Stimulated activated naive CD8-positive, alpha-beta T cell treated with anti-CD3 and anti-CD28 coated beads, Interleukin-15, Interleukin-2, amounts not matched to agents 100 ng/mL and 50 ng/mL, for 24 hours (primary cell): ENCODE measurements around the gene PDLIM5.
"Not testable (repeated sequence)": the region's sequence is repeated elsewhere in the genome, so short reads cannot be mapped to it uniquely, and the experiment has no call there.

ENCODE experiments used
- H3K27ac Mint-ChIP-seq: one replicate; pipeline ENCODE4 v1.8.0; 2021; ENCODE audit warnings: mild to moderate bottlenecking, mixed read lengths
- H3K27me3 Mint-ChIP-seq: one replicate; pipeline ENCODE4 v1.8.0; 2021; ENCODE audit warnings: mixed read lengths
- H3K36me3 Mint-ChIP-seq: one replicate; pipeline ENCODE4 v1.8.0; 2021; ENCODE audit warnings: low read depth, mixed read lengths
- H3K4me1 Mint-ChIP-seq: one replicate; pipeline ENCODE4 v1.8.0; 2021; ENCODE audit warnings: low read depth, mixed read lengths
- H3K4me3 Mint-ChIP-seq: one replicate; pipeline ENCODE4 v1.8.0; 2021; ENCODE audit warnings: mild to moderate bottlenecking, mixed read lengths
- H3K9me3 Mint-ChIP-seq: one replicate; pipeline ENCODE4 v1.8.0; 2021; ENCODE audit warnings: mixed read lengths

Gene PDLIM5

GRCh38 chr4:94610145-94610544, 158.4 kb downstream of the PDLIM5 start:
- Mint-ChIP-seq H3K9me3 (no peaks in the 10 kb centered on the region), H3K27ac (no peak overlapping the region), H3K4me3 (no peak overlapping the region), H3K36me3 (no peaks in the 10 kb centered on the region), H3K4me1 (peaks cover 12% of the 10 kb centered on the region), H3K27me3 (no peaks in the 10 kb centered on the region)

DNA sequence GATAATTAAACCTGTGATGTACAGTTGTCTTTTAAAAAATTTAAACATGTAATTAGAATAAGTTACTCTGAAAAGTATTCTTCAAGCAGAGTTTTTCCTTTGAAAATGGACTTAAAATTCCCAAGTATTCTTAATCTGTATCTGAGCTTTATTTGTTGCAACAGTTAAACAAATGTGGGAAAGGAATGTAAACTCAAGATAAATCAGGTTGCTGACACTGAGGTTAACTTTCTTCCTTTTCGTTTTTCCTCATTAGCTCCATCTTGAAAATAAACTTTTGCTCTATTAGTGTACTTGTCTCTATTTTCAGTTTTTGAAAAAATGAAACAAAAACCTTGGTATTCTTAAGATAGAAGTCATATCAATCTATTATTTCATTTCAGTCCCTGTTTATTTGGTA, 161.5 kb downstream of the PDLIM5 start:
- H3K36me3 Mint-ChIP-seq = peaks cover 3% of the 10 kb centered on the region
- H3K4me1 Mint-ChIP-seq = peaks cover 12% of the 10 kb centered on the region
- no peaks in the 10 kb centered on the region for H3K9me3 Mint-ChIP-seq
- no peak overlapping the region for H3K27ac Mint-ChIP-seq
- H3K4me3 Mint-ChIP-seq = no peak overlapping the region
- no peaks in the 10 kb centered on the region for H3K27me3 Mint-ChIP-seq

DNA sequence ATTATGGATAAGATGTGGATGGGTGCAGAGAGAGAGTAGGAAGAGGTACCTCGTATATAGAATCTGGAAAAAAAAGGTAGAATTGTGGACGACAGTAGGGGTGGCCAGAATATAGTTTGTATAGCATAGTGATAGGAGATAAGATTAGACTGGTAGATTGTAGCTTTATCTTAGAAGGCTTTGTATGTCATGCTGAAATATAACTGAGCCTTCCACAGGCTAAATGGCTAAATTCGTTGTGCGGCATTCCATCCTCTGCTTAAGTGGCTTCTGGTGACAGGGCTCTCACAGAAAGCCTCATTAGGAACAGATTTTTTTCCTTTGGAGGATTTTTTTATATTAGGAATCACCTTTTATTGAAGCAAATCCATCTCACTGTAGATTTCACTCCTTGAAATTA, 163.7 kb downstream of the PDLIM5 start:
- no peaks in the 10 kb centered on the region for H3K27me3 Mint-ChIP-seq
- H3K27ac Mint-ChIP-seq = no peak overlapping the region
- no peaks in the 10 kb centered on the region for H3K9me3 Mint-ChIP-seq
- no peak overlapping the region for H3K4me3 Mint-ChIP-seq
- peaks cover 4% of the 10 kb centered on the region for H3K4me1 Mint-ChIP-seq
- H3K36me3 Mint-ChIP-seq = peaks cover 14% of the 10 kb centered on the region

DNA sequence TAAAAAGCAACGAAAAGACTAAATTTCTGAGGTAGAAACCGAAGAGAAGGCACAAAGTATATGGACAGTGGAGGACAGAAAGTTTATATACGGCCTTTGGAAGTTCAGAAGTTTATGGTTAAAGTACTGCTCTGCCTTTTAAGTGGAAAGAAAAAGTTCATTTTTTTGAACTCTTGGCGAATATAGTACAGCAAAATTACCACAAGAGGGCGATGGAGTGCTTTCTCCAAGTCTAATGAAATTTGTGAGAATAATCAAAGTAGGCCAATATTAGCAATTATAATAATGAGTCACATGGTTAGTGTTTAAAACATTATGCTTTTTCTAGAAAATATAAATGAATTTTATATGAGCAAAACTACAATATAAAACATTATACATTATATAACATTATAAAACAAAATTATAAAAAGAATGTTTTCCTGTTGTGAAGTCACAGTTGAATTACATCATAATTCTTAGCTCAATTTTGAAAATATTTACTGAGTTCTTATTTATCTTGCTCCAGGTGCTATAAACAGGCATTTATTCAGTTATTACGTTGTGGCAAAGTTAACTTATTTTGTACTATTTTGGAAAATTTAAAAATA, 169.8 kb downstream of the PDLIM5 start:
- Mint-ChIP-seq H3K9me3 (no peaks in the 10 kb centered on the region), H3K27ac (no peak overlapping the region), H3K4me3 (no peak overlapping the region), H3K36me3 (peaks cover 18% of the 10 kb centered on the region), H3K27me3 (no peaks in the 10 kb centered on the region), H3K4me1 (no peaks in the 10 kb centered on the region)

- no peaks in the 10 kb centered on the region for H3K4me1 Mint-ChIP-seq
- no peaks in the 10 kb centered on the region for H3K9me3 Mint-ChIP-seq
- H3K27ac Mint-ChIP-seq = no peak overlapping the region
- H3K4me3 Mint-ChIP-seq = no peak overlapping the region
- peaks cover 14% of the 10 kb centered on the region for H3K36me3 Mint-ChIP-seq
- H3K27me3 Mint-ChIP-seq = no peaks in the 10 kb centered on the region
Measured at GRCh38 chr4:94623126-94623911, 171.6 kb downstream of the PDLIM5 start.

DNA sequence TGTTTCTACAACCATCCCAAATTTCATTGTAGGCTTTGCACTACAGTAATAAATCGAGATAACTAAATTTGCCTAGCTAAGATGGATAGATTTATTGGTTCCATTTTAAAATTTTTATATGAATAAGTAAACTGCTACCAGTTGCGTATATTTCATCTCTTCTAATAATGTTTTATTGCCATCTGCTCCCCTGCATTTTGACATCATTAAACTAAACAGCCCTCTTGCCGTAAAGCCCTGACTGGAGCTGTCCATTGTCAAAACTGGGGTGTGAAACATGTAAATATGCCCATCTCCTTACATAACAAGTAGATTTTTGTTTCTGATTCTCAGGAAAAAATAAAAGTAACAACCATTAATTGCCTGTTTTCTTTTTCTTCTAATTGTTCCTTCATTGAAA, 175.2 kb downstream of the PDLIM5 start:
- Mint-ChIP-seq H3K4me1 (no peaks in the 10 kb centered on the region), H3K27ac (no peak overlapping the region), H3K9me3 (no peaks in the 10 kb centered on the region), H3K4me3 (no peak overlapping the region), H3K36me3 (peaks cover 4% of the 10 kb centered on the region), H3K27me3 (no peaks in the 10 kb centered on the region)

GRCh38 chr4:94629058-94629457, 177.3 kb downstream of the PDLIM5 start:
- H3K4me3 Mint-ChIP-seq, H3K4me1 Mint-ChIP-seq, H3K9me3 Mint-ChIP-seq: not testable (repeated sequence)

GRCh38 chr4:94629837-94630236, 178.1 kb downstream of the PDLIM5 start:
- Mint-ChIP-seq H3K4me1 (no peaks in the 10 kb centered on the region), H3K9me3 (no peaks in the 10 kb centered on the region), H3K27ac (no peak overlapping the region), H3K4me3 (no peak overlapping the region), H3K36me3 (no peaks in the 10 kb centered on the region), H3K27me3 (no peaks in the 10 kb centered on the region)

More at GRCh38 chr4:94629058-94629457, 177.3 kb downstream of the PDLIM5 start:
- H3K27ac Mint-ChIP-seq, H3K27me3 Mint-ChIP-seq, H3K36me3 Mint-ChIP-seq: not testable (repeated sequence)

DNA sequence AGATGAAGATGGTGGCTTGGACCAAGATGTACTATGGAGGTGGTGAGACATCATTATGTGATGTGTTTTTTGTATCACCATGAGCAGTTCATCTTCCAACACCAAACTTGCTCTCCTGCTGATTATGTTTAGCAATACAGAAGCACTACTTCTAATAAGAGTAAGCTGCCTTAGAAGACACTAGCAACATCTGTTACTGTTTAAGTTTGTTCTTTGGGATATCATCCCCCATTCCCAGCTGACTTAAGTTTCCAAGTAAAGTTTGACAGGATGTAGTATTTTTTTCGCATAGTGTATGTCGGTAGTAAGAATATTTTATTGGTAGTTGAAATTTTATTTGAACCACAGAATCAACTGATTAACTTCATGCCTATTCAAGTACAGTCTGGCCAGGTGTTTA, 182.5 kb downstream of the PDLIM5 start:
- no peaks in the 10 kb centered on the region for H3K27me3 Mint-ChIP-seq
- H3K4me3 Mint-ChIP-seq = no peak overlapping the region
- no peaks in the 10 kb centered on the region for H3K4me1 Mint-ChIP-seq
- no peaks in the 10 kb centered on the region for H3K9me3 Mint-ChIP-seq
- H3K36me3 Mint-ChIP-seq = peaks cover 4% of the 10 kb centered on the region
- H3K27ac Mint-ChIP-seq = no peak overlapping the region

- Mint-ChIP-seq H3K27ac (no peak overlapping the region), H3K36me3 (peaks cover 5% of the 10 kb centered on the region), H3K4me1 (no peaks in the 10 kb centered on the region), H3K9me3 (no peaks in the 10 kb centered on the region), H3K27me3 (no peaks in the 10 kb centered on the region), H3K4me3 (no peak overlapping the region)
Measured at GRCh38 chr4:94635177-94635576, 183.4 kb downstream of the PDLIM5 start.

GRCh38 chr4:94636004-94636403, 184.3 kb downstream of the PDLIM5 start:
- no peaks in the 10 kb centered on the region for H3K4me1 Mint-ChIP-seq
- H3K4me3 Mint-ChIP-seq = no peak overlapping the region
- peaks cover 5% of the 10 kb centered on the region for H3K36me3 Mint-ChIP-seq
- no peaks in the 10 kb centered on the region for H3K9me3 Mint-ChIP-seq
- H3K27ac Mint-ChIP-seq = no peak overlapping the region
- no peaks in the 10 kb centered on the region for H3K27me3 Mint-ChIP-seq

DNA sequence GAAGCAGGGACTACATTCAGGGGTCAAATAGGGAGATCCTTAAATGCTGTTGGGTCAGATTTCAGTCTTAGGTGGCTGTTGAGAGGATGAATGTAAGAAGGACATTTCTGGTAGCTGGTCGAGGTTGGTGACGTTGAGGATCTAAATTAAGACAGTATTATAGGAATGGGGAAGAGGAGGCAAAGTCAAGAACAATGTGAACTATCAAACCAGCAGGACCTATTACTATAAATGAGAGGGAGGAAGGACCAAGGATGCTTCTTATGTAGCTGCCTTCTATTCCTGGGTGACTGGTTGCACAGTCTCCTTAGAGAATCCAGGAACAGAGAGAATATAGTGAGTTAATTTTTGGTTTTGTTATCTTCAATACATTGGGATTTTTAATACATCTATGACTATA, 187.6 kb downstream of the PDLIM5 start:
- Mint-ChIP-seq H3K9me3 (no peaks in the 10 kb centered on the region), H3K27me3 (no peaks in the 10 kb centered on the region), H3K4me1 (no peaks in the 10 kb centered on the region), H3K27ac (no peak overlapping the region), H3K36me3 (peaks cover 25% of the 10 kb centered on the region), H3K4me3 (no peak overlapping the region)

GRCh38 chr4:94640151-94640550, 188.4 kb downstream of the PDLIM5 start:
- no peak overlapping the region for H3K4me3 Mint-ChIP-seq
- H3K9me3 Mint-ChIP-seq = no peaks in the 10 kb centered on the region
- peaks cover 28% of the 10 kb centered on the region for H3K36me3 Mint-ChIP-seq
- no peak overlapping the region for H3K27ac Mint-ChIP-seq
- H3K4me1 Mint-ChIP-seq = no peaks in the 10 kb centered on the region
- H3K27me3 Mint-ChIP-seq = no peaks in the 10 kb centered on the region

DNA sequence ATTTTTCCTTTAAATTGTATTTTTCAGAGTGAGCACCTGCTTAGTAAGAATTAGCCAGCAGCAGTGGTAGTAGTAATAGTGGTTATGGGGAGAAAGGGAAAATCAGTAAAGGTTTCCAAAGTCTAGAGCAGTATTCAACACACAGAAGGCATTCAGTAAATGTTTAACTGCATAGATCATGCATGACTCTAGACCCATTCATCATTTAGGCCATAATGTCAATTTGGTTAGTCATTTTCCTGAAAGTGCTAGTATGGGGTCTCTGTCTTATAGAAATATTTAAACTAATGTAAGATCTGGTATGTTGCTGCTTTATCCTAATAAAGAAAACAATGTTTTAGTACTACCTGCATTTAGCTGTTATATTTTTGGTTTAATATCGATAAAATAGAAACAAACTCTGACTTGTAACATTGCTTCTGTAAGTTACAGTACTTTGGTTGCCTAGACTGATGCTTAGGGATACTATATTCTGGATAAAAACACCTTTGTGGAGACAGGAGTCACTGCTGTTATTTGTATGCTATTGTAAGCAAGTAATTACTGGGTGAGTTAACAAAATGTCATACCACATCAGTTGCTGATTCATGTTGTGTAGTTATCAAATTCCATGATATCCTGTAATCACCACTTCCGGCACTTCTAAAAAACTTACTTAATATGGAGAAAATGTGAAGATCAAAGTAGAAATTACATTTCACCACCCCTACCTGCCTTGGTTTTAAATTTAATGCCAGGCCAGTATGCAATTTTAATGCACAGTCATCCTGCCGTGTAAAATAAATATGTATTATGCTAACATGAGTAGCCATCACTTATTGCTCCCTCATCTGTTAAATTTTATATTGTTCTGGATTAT, 190.2 kb downstream of the PDLIM5 start:
- Mint-ChIP-seq H3K4me1 (no peaks in the 10 kb centered on the region), H3K36me3 (peaks cover 41% of the 10 kb centered on the region), H3K4me3 (no peak overlapping the region), H3K27ac (no peak overlapping the region), H3K27me3 (no peaks in the 10 kb centered on the region), H3K9me3 (no peaks in the 10 kb centered on the region)

DNA sequence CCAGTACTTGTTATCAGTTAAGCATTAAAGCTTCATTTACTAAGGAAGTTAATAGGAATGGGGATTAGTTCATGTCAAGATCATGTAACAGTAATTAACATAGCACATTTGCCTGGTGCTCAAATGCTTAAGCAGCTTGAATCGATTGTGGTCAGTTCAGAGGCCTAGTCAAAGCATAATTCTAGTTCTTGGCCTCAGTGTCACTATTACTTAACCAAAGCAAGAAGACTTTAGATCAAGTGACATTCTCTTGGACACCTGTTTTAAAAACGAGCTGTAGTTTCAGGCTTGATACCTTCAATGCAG, 190.8 kb downstream of the PDLIM5 start:
- no peaks in the 10 kb centered on the region for H3K27me3 Mint-ChIP-seq
- no peaks in the 10 kb centered on the region for H3K4me1 Mint-ChIP-seq
- H3K36me3 Mint-ChIP-seq = peaks cover 42% of the 10 kb centered on the region
- no peak overlapping the region for H3K4me3 Mint-ChIP-seq
- no peak overlapping the region for H3K27ac Mint-ChIP-seq
- H3K9me3 Mint-ChIP-seq = no peaks in the 10 kb centered on the region
